ENCODE results near the gene CEP131.

GRCh38 chr17:81235822-81236740 is 13.3 kb upstream of the CEP131 start:
- TF ChIP-seq POLR2AphosphoS5 (IDR thresholded peaks at IDR 0.05; ENCODE audit: low read depth, low read length) (no peak), POLR2A (IDR thresholded peaks at IDR 0.05; ENCODE audit: low read depth, low read length) (no peak), TAF1 (IDR thresholded peaks at IDR 0.05; ENCODE audit: low read depth, low read length) (no peak), SPI1 (IDR thresholded peaks at IDR 0.05; ENCODE audit: low read depth, low read length) (no peak), POU2F2 (IDR thresholded peaks at IDR 0.05; ENCODE audit: low read depth, low read length) (no peak)

Data from GM12891 (cell line).